RPMI8226 (cell line): ENCODE results near the gene RPTOR.
"Not testable (repeated sequence)": the region's sequence is repeated elsewhere in the genome, so short reads cannot be mapped to it uniquely, and the experiment has no call there.

Experiments used
- DNase-seq: peaks from one replicate; pipeline ENCODE4 v3.0.0-alpha.2; 2015

RPTOR gene

GRCh38 chr17:80698297-80698696 lies 153.7 kb downstream of the RPTOR start:
- no peak for DNase-seq

- DNase-seq: not testable (repeated sequence)
Observed at GRCh38 chr17:80699205-80699604, 154.6 kb downstream of the RPTOR start.

GRCh38 chr17:80701730-80702129 lies 157.1 kb downstream of the RPTOR start:
- DNase-seq: no peak

GRCh38 chr17:80702315-80703141 lies 157.9 kb downstream of the RPTOR start:
- no peak for DNase-seq

GRCh38 chr17:80703142-80703478 lies 158.5 kb downstream of the RPTOR start:
- no peak for DNase-seq

- no peak for DNase-seq
Observed at GRCh38 chr17:80704381-80704819, 159.8 kb downstream of the RPTOR start.

- no peak for DNase-seq
Observed at GRCh38 chr17:80704894-80705293, 160.3 kb downstream of the RPTOR start.

GRCh38 chr17:80705988-80706387 lies 161.3 kb downstream of the RPTOR start:
- no peak for DNase-seq

GRCh38 chr17:80706463-80706867 lies 161.8 kb downstream of the RPTOR start:
- no peak for DNase-seq

GRCh38 chr17:80708480-80708879 lies 163.8 kb downstream of the RPTOR start:
- DNase-seq: no peak

GRCh38 chr17:80709090-80709695 lies 164.6 kb downstream of the RPTOR start:
- DNase-seq: no peak

- DNase-seq: no peak
Observed at GRCh38 chr17:80710714-80711302, 166.2 kb downstream of the RPTOR start.

GRCh38 chr17:80712089-80712488 lies 167.5 kb downstream of the RPTOR start:
- DNase-seq: no peak

GRCh38 chr17:80712606-80713005 lies 168.0 kb downstream of the RPTOR start:
- DNase-seq: no peak

- no peak for DNase-seq
Observed at GRCh38 chr17:80716986-80717719, 172.5 kb downstream of the RPTOR start.

GRCh38 chr17:80717720-80718083 lies 173.1 kb downstream of the RPTOR start:
- DNase-seq: no peak

- no peak for DNase-seq
Observed at GRCh38 chr17:80718428-80718827, 173.8 kb downstream of the RPTOR start.

GRCh38 chr17:80719449-80719848 lies 174.8 kb downstream of the RPTOR start:
- no peak for DNase-seq

GRCh38 chr17:80720610-80721577 lies 176.3 kb downstream of the RPTOR start:
- no peak for DNase-seq

GRCh38 chr17:80722661-80723060 lies 178.0 kb downstream of the RPTOR start:
- DNase-seq: no peak

GRCh38 chr17:80724775-80725266 lies 180.2 kb downstream of the RPTOR start:
- no peak for DNase-seq

- DNase-seq: no peak
Observed at GRCh38 chr17:80725517-80725916, 180.9 kb downstream of the RPTOR start.
